Renal cortex interstitium (tissue), 11 donors: ENCODE measurements around the gene AKT3. TPM values are rescaled to one million over a fixed set of nuclear protein-coding genes. Genes with fewer than 3 reads are reported as not detected.

ENCODE experiments used
- DNase-seq, 11 donors: peaks; one replicate each; pipeline ENCODE4 v3.0.0-alpha.2; 2013; ENCODE audit warnings: low read depth in 9 of 11, low spot score in 4 of 11; ENCODE audit errors: extremely low read depth in 1 of 11
- polyA plus RNA-seq, 3 donors: library from polyadenylated mRNA; unstranded; fragments of 120-200 nt; gene quantifications; one replicate each; pipeline ENCODE4 v1.2.1, GENCODE V29; 2013; ENCODE audit not compliant: insufficient read length in 3 of 3

The AKT3 gene
- polyA plus RNA-seq, 3 donors = 20.9 to 31.9 (median 24.4) TPM

DNA sequence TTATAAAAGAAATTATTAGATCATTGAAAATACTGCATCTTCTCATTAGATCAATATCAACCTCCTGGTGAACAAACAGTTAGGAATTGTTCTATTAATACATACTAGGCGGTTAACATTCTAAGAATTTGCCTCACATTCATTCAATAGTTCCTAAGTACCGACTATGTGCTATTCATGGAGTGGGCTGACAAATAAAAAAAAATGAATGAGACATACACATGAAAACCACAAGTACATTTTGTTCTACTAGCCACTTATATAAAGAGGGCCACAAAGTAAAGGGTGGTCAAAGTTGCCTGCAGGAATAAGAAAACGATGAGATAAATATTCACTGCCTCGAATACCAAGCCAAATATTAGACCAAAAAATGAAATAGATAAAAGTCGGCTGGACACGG is 299.8 kb downstream of the AKT3 start:
- no peak for DNase-seq

DNA sequence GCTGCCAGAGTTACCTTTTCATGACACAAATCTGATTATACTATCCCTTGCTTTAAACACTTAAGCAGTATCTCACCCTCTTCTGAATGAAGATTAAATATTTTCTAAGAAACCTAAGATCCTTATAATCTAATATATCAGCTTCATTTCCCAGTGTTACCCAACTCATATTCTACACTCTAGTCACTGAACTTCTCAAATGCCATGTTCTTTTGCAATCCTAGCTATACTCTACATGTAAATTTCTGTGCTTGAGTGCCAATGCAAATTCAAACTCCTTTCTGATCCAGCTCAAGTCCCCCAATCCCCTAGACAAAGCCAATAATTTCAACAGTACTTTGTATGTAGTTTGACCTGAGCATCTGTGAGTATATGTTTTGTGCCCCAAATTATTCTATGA is 300.3 kb downstream of the AKT3 start:
- no peak for DNase-seq

DNA sequence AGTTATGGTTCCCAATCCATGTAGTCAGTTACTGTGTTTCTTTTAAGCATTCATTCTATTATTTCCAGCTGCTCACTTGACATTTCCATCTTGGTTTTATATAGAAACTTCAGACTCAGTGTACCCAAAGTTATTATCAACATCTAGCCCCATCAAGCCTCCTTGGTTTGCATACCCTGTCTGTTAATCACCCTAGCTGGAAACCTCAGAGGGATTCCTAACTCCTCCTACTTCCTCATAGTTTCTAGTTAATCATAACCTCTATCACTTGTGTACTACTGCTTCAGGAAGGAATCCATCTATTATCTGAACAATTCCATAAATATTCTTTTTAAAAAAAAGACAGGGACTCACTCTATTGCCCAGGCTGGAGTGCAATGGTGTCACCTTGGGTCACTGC is 300.9 kb downstream of the AKT3 start:
- DNase-seq = no peak

DNA sequence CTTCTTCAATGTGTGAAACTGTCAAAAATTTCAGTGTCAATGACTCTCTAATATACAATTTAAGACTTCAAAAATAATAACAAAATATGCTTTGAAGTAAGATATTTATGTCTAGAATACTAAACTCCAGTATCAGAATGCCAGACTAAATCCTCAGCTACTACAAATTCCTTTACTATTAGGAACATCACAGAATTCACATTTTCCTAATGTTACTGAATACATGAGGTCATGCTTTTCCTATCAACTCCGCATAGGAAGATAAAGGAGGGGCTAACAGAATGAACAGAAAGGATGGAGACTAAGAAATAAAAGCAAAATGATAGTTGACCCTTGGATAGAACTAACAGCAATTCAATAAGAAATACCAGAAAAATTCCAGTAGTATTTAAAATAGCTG is 301.5 kb downstream of the AKT3 start:
- DNase-seq = no peak

DNA sequence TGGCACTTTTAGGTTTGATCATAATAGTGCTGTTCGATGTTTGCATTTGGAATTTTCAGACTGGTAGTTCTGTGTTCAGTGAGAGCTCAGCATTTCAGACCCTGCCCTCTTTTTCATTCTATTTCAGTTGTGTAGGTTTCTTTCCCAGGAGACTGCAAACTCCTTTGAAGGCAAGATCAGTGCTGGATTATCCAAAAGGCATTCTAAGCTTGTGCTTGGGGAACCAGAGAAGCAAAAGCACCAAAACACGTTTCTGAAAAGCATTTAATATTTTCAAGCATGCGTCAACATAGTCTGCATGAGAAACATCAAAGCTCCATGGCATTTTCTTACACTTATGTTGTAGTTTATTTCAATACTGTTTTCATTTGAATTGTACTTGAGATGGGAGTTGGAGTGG is 302.2 kb downstream of the AKT3 start:
- DNase-seq = no peak

DNA sequence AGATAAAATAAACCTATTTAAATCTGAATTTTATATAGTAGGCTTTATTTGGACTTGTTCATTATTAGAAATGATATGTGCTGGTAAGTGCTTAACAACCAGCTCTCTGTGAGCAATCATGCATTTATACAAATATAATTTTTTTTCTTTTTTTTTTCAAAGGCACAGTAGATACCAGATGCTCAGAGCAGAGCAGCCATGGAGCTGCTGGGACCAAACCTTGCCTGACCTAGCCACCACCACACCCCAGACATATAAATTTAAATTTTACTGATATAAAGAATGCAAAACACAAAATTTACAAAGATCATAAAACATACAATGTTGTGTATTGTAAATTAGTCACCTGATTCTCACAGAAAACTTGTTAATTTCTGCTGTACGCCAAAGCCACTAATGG is 303.6 kb downstream of the AKT3 start:
- no peak for DNase-seq

DNA sequence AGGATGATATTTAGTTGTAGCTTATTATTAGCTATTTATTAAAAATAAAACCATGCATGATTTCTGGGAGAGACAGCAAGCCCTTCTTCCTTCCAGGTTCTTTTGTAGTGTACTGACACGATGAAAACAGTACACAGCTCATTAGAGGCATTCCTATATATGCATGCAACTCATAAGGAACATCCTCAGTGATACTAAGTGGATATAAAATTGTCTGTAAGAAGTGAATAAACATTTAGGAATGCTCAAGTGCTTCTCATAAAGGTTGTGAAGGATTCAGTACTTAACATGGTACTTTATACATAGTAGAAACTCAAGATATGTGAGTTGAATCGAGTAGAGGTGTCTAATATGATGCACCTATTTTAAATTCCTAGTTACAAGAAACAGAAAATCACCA is 306.5 kb downstream of the AKT3 start:
- no peak for DNase-seq

DNA sequence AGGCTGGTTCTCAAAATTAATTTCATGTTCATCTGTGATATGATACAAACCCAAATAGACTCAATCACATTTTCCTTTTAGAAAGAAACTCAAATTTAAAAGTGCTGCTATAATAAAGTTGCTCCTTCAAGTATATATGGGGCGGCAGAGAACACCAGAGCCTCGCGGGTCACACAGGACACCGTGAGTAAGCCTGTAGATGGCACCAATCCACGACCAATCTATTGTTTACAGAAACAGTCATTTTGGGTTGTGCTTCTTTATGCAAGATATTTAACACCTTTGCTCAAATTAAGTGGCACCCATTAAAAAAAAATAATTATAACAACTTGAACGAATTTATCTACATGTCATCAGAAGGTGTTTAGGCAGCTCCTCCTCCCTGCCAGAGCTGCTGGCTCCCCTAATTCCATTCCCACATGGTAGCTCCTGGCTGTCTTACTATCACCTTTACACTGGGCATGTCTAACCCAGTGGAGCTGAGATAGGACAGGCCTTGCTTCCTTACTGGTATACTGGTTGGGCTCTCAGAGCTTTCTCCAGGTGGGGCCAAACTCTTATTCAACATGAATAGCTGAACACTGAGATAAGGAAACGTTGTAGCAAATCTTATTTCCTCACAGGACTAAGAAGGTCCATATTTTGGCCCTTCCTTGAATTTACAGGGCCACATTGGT is 307.2 kb downstream of the AKT3 start:
- DNase-seq = no peak

DNA sequence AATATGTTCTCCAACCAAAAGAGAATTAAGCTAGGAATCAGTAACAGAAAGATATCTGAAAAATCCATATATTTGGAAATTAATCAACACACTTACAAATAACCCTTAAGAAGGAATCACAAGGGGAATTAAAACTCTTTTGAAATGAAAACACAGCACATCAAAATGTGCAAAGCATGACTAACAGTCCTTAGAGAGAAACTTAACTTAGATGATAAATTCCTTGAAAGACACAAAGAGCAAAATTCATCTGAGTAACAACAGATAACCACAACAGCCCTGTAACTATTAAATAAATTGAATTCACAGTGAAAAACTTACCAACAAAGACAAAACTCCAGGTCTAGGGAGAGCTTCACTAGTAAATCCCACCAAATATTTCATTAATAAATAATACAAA is 310.4 kb downstream of the AKT3 start:
- no peak for DNase-seq

DNA sequence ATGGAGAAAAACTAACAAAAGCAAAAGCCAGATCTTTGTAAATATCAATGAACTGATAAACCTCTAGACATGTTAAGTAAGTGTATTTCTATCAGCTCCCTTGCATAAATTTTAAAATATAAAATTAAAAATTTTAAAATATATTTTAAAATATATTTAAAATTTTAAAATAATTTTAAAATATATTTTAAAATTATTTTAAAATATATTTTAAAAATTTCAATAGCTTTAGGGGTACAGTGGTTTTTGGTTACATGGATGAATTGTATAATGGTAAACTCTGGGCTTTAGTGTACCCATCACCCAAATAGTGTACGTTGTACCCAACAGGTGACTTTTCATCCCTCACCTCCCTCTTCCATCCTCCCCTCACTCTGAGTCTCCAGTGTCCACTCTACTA is 315.0 kb downstream of the AKT3 start:
- DNase-seq = no peak

DNA sequence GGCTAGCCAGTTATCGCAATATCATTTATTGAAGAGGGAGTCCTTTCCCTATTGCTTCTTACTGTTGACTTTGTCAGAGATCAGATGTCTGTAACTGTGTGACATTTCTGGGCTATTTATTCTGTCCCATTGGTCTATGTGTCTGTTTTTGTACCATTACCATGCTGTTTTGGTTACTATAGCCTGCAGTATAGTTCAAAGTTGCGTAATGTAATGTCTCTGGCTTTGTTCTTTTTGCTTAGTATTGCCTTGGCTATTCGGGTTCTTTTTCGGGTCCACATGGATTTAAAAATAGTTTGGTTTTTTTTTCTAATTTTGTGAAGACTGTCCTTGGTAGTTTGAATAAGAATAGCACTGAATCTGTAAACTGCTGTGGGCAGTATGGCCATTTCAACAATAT is 320.5 kb downstream of the AKT3 start:
- DNase-seq = no peak

DNA sequence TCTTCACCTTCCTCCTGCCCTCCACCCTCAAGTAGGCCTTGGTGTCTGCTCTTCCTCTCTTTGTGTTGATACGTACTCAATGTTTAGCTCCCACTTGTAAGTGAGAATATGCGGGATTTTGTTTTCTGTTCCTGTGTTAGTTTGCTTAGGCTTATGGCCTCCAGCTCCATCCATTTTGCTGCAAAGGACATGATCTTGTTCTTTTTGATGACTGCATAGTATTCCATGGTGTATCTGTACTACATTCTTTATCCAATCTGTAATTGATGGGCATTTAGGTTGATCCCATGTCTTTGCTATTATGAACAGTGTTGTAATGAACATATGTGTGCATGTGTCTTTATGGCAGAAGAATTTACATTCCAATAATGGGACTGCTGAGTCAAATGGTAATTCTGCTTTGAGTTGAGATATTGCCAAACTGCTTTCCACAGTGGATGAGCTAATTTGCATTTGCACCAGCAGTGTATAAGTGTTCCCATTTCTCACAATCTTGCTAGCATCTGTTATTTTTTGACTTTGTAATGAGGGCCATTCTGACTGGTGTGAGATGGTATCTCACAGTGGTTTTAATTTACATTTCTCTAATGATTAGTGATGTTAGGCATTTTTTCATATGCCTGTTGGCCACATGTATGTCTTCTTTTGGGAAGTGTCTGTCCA is 321.5 kb downstream of the AKT3 start:
- no peak for DNase-seq

DNA sequence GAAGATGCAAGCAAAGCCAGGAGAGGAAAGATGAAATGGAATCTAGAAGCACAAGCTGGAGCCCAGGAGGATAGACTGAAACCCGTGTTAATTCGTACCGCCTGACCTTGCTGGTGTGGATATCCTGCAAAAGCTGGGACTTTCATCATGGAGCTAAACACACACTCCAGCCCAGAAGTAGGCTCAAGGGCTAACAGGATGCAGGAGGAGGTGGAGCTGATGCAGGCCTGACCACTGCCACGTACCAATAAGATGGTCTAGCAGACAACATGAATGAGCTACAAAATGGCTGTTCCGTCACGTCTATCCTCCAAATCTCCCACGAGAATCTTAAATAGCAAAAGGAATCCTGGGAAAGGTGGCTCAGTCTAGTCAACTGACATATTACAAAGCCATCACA is 323.9 kb downstream of the AKT3 start:
- no peak for DNase-seq

DNA sequence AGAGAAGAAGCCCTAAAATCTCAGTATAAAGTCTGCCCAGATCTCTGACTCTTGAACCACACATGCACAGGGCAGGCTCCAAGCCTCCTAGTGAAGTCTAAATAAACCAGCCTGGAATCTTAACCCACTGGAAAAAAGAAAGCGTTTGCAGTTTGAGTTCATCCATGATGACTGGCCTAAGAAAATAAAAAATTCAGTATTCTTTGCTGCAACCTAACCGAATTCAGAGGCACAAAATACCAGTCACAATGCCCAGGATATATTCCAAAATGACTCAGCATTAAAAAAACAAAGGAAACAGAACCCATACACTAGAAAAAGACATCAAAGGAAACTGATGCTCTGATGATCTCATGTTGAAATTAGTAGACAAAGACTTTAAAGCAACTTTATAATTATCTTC is 325.0 kb downstream of the AKT3 start:
- DNase-seq = no peak

DNA sequence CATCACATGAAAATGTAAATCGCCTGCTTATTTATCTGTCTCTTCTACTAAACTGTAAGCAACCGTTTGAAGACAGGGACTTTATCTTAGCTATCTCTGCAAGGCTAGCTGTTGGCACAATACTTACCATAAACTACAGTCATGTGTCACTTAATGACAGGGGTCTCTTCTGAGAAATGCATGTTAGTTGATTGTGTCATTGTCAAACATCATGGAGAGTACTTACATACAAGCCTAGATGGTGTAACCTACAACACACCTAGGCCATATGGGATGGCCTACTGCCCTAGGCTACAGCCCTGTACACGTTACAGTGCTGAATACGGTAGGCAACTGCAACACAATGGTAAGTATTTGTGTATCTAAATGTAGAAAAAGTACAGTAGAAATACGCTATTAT is 326.3 kb downstream of the AKT3 start:
- DNase-seq = no peak

DNA sequence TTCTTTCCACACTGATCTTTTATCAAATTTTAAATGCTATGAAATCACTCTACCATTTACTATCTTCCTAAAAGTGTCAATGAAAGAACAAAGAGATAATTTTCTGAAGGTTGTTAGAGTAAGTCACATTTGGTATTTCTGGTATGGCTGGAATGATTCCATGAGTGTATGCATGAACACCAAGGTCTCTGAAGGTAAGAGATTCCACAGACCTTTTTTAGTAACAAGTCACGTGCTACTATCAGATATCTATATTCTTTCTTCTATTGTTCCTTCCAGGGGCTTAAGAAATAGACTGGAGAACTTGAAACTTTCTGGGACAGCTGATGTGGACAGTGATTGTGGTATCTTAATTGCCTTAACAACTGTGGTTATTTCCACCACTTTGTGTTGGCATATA is 329.2 kb downstream of the AKT3 start:
- no peak for DNase-seq

DNA sequence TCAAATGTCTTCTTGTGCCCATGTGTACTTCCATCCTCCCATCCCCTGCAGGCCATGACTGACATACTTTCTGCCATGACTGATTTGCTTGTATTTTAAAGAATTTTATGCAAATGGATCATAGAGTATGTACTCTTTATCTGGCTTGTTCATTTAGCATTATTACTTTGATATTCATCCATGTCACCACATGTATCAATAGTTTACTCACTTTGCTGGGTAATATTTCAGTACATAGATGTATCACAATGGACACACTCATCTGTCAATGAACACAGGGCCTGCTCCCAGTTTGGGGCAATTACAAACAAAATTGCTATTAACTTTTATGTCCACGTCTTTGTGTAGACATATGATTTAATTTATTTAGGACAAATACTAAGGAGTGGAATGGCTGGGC is 335.1 kb downstream of the AKT3 start:
- DNase-seq = no peak

DNA sequence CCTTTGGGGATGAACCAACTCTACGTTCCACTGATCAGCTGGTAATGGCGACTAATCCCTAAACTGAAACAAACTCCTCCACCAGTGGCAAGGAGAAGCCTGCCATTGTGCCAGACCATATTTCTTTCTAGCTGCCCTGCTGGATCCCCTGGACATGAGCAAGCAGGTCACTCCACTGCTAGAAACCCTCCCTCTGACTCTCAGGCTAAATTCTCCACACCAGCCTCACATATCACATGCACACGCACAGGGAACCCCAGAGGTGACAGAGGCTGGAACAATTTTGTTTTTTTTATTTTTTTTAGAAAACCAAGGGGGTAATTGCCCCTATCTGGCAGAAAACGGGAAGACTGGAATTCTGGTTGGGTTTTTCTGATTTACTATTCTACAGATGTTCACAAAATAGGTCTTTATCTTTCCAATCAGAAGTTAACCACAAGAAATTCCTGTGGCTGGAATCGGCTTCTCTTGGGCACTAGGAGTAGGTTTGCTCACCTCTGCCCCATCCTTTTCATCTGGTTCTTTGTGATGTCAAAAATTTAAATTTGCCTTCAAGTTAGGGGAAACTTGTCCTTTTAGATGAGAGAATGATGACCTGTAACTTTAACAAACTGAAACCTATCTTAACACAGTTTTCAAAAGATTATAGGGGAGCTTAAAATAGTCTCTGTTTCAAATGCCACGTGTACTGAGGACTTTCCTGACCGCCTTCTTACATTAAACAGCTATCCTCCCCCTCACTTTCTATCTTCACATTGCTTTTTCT is 336.1 kb downstream of the AKT3 start:
- DNase-seq = no peak

DNA sequence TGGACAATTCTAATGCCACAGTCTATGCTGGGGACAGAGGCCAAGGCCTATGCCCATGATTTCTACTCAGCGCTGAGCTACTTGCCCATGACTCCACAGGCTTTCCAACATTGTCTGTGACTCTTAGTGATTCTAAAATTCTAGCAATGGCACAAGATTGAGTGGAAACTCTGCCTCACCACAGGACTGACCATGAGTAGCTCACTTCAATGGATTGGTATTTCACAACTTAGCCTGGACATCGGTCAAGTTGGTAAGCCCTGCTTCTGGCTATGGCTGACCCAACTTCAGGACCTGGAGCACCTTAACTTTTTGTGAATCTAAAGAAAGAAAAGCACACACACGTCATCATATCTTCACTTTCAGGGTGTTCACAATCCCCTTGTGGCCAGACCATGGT is 339.1 kb downstream of the AKT3 start:
- DNase-seq = no peak

DNA sequence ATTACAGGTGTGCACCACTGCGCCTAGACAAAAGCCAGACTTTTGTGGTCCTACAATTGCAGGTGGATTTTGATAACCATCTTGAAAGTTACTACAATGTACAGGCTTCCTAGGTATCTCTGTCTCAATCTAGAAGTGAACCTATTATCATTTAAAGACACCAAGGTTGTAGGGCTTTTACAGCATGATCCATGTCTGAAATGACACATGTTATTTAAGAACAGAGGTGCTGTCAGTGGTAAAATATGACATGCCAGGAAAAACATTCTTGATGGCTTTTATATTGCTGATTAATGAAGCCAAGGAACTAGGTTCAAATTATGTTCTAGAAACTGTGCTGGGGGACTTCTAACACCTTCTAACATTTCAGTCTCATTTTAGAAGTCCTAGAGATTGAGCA is 341.1 kb downstream of the AKT3 start:
- no peak for DNase-seq

DNA sequence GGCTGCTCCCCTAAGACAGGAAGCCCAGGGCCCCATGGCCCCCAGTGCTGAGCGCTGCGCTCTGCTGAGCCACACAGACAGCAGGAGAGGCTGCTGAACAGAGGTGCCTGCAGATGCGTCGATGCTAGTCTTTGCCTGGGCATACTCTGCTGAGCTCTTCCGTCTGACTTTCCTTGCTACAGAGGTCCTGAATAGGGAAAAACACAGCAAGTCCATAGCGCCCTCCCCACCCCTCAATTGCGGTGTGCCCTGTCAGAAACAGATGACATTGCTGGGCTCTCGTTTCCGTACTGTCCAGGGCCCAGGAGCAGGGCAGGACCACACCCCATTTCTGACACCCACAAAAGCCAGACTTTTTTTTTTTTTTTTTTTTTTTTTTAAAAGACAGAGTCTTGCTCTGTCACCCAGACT is 341.7 kb downstream of the AKT3 start:
- DNase-seq = no peak
